Measurements from ENCODE around the gene XPO5. TPM values are rescaled to one million over a fixed set of nuclear protein-coding genes. Genes with fewer than 3 reads are reported as not detected.

The XPO5 gene
- total and polyA plus RNA-seq, 9 of the 15 experiments (the other 6 are each of a cell fraction or from before 2014, with no cell fraction given): 36.0 to 170 (median 99.1) TPM

GRCh38 chr6:43509984-43510826 is 65.6 kb downstream of the XPO5 start, which contains the start of gene LRRC73 (continued):
- TF ChIP-seq, protein P1, sequence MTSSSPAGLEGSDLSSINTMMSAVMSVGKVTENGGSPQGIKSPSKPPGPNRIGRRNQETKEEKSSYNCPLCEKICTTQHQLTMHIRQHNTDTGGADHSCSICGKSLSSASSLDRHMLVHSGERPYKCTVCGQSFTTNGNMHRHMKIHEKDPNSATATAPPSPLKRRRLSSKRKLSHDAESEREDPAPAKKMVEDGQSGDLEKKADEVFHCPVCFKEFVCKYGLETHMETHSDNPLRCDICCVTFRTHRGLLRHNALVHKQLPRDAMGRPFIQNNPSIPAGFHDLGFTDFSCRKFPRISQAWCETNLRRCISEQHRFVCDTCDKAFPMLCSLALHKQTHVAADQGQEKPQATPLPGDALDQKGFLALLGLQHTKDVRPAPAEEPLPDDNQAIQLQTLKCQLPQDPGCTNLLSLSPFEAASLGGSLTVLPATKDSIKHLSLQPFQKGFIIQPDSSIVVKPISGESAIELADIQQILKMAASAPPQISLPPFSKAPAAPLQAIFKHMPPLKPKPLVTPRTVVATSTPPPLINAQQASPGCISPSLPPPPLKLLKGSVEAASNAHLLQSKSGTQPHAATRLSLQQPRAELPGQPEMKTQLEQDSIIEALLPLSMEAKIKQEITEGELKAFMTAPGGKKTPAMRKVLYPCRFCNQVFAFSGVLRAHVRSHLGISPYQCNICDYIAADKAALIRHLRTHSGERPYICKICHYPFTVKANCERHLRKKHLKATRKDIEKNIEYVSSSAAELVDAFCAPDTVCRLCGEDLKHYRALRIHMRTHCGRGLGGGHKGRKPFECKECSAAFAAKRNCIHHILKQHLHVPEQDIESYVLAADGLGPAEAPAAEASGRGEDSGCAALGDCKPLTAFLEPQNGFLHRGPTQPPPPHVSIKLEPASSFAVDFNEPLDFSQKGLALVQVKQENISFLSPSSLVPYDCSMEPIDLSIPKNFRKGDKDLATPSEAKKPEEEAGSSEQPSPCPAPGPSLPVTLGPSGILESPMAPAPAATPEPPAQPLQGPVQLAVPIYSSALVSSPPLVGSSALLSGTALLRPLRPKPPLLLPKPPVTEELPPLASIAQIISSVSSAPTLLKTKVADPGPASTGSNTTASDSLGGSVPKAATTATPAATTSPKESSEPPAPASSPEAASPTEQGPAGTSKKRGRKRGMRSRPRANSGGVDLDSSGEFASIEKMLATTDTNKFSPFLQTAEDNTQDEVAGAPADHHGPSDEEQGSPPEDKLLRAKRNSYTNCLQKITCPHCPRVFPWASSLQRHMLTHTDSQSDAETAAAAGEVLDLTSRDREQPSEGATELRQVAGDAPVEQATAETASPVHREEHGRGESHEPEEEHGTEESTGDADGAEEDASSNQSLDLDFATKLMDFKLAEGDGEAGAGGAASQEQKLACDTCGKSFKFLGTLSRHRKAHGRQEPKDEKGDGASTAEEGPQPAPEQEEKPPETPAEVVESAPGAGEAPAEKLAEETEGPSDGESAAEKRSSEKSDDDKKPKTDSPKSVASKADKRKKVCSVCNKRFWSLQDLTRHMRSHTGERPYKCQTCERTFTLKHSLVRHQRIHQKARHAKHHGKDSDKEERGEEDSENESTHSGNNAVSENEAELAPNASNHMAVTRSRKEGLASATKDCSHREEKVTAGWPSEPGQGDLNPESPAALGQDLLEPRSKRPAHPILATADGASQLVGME (CRISPR knock-in tag; IDR thresholded peaks at IDR 0.05): 0 out of 2 replicates have a peak, but pooled peaks have one; percentile 36
- no peak for TF ChIP-seq POLR2B (IDR thresholded peaks at IDR 0.05; ENCODE audit: low read depth, partially characterized antibody)
- no peak for TF ChIP-seq MCM7 (IDR thresholded peaks at IDR 0.05)
- TF ChIP-seq FOXK1 (CRISPR knock-in tag; IDR thresholded peaks at IDR 0.05; ENCODE audit: borderline replicate concordance): no peak
- no peak for TF ChIP-seq NFXL1 (CRISPR knock-in tag; IDR thresholded peaks at IDR 0.05)
- TF ChIP-seq NCOA6 (IDR thresholded peaks at IDR 0.05): no peak
- no peak for TF ChIP-seq POLR2H (tag; IDR thresholded peaks at IDR 0.05; ENCODE audit: low read depth)
- no peak for TF ChIP-seq MAFG (tag; conservative IDR thresholded peaks at IDR 0.05)
- TF ChIP-seq RBM14 (IDR thresholded peaks at IDR 0.05; ENCODE audit: borderline replicate concordance, insufficient read depth, low read depth, low read length): 0 out of 2 replicates have a peak, but pooled peaks have one; percentile 88
- no peak for TF ChIP-seq MTA1 (IDR thresholded peaks at IDR 0.05; ENCODE audit: borderline replicate concordance)
- TF ChIP-seq KLF13 (tag; IDR thresholded peaks at IDR 0.05; ENCODE audit: borderline replicate concordance, low read depth): peak; percentile 63; the same call in 1 of the 2 replicates
- no peak for TF ChIP-seq ZFP91 (CRISPR knock-in tag; IDR thresholded peaks at IDR 0.05)
- TF ChIP-seq FOXO4 (CRISPR knock-in tag; IDR thresholded peaks at IDR 0.05): 0 out of 2 replicates have a peak, but pooled peaks have one; percentile 40
- TF ChIP-seq ZNF3 (CRISPR knock-in tag; IDR thresholded peaks at IDR 0.05): no peak
- no peak for TF ChIP-seq PTRF (tag; IDR thresholded peaks at IDR 0.05)
- no peak for TF ChIP-seq SMARCC2 (IDR thresholded peaks at IDR 0.05; ENCODE audit: low read depth)
- TF ChIP-seq SMC3 (conservative IDR thresholded peaks at IDR 0.05; ENCODE audit: insufficient read depth, low read depth, low read length): no peak
